ENCODE results near the gene MLLT10. TPM values are rescaled to one million over a fixed set of nuclear protein-coding genes. Genes with fewer than 3 reads are reported as not detected.

Gene MLLT10
- total RNA-seq, result 39.6 and 41.5 TPM in 2 replicates

DNA sequence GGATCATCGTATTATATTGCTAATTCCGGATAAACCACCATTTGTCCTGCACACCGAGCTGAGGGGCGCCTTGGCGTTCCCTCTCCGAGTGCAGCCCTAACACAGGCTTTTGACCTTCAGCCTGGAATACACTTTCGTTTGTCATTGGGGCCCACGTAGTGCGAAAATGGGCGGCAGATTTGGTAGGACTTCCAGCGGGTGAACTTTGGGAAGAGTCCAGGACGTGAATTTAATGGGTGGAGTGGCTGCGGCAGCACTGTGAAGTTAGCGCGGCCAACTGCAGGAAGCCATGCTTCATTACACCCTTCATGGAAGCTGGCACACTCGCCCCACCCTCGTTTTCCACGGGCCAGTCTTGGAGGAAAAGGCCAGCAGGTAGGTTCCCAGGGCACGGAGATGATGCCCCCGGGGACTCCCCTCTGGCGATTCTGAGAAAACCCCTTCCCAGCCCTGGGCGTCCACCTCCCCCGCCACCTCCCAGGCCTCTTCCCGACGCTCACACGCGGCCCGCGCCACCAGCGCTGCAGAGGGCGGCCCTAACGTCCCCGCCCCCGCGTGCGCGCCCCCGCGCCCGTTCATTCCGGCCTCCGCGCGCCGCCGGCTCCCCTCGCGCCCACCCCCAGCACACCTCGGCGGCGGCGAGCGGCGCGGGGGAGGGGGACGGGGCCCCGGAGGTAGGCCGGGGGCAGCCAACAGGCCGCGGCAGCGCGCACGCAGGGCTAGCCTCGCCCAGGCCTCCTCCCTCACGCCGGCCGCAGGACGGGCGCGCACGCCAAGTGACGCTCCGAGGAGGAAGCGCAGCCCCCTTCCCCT is at the start of gene MLLT10:
Gene MLLT10, plus strand, starts transcription at position 766 of the 813 bp plus-strand sequence. CDS start 413 bp downstream, outside the sequence.

DNA sequence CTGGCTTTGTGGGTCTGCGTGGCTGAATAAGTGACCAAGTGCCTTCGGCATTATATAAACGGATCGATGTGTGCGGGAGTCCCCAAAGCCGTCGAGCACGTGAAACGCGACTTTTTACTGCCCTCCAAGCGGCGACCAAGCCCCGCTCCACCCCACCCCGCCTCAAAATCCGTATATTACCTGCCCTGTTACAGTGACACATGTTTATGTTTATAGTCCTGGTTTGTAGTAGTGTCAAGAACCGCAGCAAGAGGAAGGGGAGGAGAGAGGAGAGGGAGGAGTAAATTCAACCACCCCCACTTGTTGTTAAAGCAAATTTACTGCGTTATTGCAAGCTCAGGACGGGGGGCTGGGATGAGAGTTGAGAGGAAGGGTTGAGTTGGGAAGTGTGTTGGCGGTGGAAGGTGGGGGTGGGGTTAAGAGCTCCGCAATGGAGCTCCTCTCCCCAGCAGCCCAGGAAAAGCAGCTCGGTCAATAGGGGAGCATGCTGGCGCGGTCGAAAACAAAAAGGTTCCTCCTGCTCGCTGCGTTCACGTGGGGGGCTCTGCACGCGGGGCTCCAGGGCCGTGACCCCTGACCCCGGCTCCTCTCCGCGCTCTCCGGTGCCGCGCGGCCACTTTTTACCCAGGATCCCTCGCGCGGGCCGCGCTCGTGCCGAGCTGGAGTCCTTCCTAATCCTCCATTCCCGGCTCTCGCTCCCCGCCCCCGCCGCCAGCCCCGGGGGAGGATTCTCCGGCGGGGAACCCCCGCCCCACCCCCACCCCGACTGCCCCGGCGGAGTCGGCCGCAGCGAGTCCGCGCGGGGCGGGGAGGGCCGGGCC is 8.5 kb upstream of the MLLT10 start, which contains the start of gene SKIDA1:
Gene SKIDA1, minus strand, starts transcription at position 316 of the 821 bp plus-strand sequence. CDS start 7,860 bp downstream, outside the sequence.

Small RNA genes within 50 kb of the gene (small RNA-seq; reads per million reads assigned to genes)
- gene MIR1915 (ENCODE audit: low replicate concordance), result not detected
- gene RN7SKP219 (ENCODE audit: low replicate concordance), result not detected
- gene RNU6-1141P (ENCODE audit: low replicate concordance), result 8.5 reads per million, percentile 93 among the genes with 10 or more reads in this experiment
- not detected for gene RNU6-306P (ENCODE audit: low replicate concordance)

Other genes starting within 250 kb of the MLLT10 start
- gene SKIDA1, start 8.6 kb upstream of the MLLT10 start, total RNA-seq, result under 0.01 TPM in 1 of 2 replicates, not detected in the other